T-helper 22 cell (primary cell): ENCODE results near the gene CRIP1.

Experiments used
- DNase-seq: peaks from one replicate; pipeline ENCODE4 v3.0.0-alpha.2; 2020; ENCODE audit warnings: low read depth

The CRIP1 gene

DNA sequence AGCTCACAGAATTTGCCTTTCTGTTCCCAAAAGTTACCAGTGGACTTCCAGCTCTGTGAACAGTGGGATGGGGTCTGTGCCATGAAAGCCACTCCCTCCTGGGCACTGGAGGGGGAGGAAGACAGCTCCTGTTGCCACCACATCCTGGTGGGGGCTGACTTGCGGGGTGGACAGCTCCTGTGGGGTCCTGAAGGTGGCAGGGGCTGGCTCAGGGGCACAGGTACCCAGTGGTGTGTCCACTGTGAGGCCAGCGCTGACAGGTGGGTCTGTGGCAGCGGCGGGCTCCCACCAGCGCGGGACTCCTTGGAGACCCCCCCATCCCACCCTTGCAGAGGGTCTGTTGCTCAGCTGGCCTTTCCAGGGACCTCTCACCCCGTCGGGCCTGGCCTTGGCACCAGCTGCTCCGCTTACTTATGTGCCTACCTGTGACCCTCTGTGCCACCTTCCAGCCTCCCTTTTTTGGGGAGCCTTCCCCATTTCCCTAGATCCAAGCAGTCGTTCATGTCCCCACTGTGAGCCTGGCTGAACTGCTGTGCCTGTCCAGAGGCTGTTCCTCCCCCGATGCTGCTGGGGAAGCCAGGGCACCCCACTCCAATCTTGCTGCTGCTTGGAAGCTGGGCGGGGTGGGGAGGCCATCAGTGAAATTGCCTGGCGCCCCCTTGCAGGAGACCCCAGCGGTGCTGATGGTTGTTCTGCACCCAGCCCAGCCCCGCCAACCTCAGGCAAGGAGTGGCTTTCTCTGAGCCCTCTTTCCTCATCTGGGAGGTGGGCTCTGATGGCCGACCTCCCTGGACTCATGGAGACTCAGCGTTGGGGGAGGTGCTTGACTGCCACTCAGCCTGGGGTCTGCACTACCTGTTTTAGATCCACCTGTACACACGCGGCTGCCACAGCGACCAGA is 6.5 kb downstream of the CRIP1 start:
- no peak for DNase-seq

DNA sequence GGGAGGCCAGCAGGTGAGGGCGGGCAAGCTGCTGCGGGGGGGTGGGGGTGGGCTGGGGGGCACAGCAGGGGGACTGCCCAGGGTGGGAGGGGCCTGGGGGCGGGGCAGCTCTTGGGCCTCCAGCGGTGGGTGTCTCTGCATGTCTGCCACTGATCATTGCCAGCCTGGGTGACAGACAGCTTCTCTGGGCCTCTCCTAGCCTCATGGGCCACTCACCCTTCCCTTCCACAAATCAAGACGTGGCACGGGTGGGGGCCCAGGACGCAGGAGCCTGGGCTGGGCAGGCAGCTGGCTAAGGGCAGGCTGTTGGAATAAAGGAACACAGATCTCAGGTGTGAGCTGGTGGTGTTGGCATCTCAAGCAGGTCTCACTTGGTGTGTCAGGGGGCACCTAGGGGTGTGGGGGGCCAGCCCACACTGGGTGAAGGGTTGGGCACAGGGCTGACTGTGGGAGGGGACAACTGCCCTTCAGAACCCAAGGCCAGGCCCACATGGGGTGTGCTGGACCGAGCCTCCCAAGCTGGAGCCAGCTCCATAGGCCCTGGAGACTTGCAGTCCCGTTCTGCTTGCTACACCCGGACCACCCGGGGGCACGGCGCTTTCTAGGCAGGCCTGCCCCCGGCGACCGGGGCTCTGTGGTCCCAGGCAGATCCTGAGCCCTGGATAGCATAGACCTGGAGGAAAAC is 7.4 kb downstream of the CRIP1 start:
- no peak for DNase-seq

DNA sequence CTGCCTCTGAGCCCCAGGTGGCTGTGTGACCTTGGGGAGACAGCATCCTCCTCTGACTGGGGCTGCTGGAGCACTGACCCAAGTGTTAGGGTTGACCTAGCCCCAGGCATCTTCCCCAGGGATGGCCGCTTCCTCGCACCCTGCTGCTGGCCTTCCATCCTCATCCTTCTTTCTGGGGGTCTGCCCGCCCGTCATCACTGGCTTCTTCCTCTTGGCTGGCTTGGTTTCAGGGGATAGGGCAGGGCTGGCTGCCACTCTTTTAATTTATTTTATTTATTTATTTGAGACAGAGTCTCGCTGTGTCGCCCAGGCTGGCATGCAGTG is 7.9 kb downstream of the CRIP1 start:
- DNase-seq: no peak

DNA sequence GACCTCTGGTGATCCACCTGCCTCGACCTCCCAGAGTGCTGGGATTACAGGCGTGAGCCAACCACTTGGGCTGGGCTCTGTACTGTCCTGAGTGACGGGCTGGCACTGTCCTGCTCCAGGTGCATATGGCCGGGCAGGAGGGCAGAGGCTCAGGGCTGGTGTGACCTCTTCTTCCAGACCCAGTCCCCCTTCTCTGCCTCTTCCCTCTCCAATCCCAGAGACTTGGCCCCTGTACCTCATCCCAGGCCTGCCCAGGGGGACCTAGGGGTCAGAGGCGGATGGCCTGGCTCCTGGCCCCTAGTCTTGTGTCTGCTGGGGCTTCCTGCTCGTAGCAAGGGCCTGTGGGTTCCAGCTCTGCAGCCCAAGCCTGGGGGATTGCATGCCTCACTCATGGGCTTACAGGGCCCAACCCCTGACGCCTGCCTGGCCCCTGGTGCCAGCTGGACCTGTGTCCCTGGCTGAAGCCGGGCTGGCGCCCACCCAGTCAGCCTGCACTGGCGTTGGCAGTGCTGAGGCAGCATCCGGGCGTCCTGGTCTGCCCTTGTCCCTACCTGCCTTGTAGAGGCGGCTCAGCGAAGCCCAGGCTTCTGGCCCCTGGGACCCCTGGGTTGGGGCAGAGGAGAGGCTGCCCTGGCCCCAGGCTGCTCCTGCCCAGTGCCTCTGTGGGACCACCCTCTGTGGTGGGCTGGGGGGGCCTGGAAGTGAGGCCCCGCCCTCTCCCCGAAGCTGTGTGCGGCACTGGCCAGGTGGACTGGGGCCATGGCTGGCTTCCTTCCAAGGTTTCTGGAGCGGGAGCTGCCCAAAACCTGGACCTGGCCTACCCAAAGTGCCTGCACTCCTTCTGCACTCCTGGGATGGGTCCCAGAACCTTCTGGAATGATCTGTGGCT is 8.7 kb downstream of the CRIP1 start:
- DNase-seq: no peak

DNA sequence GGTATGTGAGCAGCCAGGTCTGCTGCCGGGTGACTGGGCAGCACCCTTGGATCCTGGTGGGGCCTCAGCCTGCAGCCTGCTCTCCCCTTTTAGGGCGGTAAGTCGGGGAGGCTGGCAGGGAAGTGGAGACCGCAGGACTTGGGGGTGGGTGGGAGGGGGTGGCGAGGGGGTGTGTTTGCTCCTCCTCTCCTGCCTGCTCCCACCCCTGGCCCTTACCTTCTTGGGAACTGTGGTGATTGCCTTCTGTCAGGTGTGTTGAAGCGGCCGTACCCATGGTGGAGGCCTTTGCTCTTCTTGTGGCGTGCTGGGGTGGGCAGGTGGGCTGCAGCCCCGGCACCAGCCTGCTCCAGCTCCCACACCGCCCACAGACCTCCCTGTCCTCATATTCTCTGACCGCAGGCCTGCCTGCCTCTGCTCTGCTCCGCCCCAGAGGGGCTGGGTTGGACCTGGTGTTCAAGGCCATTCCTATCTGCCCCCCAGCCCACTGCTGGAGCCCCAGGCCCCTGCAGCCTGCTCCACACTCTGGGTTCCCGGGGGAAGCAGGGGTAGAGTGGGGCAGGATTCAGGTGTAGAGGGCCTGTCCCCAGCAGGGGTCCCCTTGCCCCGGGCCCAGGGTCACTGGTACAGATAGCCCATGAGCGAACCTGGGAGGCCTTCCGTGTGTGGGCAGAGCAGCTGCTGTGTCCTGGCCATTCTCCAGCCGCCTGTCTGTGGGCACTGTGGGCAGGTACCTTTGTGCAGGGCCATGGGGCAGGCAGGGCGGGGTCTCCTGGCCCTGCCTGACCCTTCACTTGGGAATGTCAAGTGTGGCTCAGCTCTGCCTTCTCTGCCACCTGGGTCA is 9.5 kb downstream of the CRIP1 start:
- DNase-seq: no peak

DNA sequence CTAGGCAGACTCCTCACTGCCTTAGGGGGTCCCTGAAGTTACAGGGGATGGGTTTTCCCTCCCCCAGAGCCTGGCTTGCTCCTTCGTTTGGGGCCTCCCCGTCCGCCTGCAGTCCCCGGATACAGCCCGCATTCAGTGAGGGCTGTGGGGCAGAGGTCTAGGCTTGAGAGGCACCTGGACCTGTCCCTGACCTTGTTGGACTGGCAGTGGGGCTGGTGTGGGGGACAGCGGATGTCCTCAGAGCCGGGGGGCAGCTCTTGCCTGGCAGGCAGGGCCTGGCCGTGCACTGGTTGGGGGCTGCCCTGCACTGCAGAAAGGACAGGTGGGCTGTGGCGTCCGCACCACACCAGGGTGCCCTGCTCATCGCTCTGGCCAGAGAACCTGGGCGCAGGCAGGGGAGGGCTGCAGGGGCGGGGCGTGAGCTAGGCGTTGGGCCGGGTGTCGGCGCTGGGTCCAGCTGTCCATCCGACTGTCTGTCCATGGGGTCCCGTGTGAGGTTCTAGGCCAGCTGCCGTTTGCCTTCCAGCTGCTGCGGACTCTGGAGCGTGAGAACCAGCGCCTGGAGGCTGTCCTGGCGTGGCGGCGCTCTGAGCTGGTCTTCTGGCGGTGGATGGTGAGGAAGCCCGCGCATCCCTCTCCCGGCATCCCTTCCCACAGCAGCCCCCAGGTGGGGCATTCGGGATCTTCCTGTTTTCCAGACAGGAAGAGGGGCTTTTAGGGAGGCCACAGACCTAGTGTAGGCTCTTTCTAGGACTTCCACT is 10.3 kb downstream of the CRIP1 start:
- no peak for DNase-seq

DNA sequence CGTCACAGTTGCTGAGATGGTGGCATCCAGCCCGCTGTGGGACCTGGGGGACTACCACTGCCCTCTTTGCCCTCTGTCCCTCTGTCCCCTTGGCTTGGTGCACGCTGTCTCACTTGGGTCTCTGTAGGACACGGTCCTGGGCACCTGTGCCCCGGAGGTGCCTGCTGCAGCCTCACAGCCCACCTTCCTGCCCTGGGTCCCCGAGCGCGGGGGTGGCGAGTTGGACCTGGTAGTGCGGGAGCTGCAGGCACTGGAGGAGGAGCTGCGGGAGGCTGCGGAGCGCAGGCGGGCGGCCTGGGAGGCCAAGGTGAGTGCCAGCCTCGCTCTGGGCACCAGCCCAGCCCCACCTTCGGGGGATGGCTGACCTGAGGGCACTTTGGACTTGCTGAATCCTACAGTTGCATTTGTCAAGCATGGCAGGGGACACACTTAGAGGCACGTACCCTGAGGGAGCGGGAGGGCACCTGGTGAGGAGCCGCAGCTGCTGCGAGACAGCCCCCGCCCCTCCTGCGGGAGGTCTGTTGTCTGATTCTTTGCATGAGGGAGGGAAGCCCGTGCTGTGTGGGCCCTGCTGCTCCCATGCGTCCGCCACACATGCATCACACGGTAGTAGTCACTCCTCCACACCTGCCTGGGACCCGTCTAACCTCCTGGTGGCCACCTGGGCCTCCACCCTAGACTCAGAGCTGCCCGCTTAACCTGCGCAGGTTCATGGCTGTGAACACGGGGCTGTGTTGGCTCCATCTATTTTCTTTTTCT is 11.2 kb downstream of the CRIP1 start:
- no peak for DNase-seq

DNA sequence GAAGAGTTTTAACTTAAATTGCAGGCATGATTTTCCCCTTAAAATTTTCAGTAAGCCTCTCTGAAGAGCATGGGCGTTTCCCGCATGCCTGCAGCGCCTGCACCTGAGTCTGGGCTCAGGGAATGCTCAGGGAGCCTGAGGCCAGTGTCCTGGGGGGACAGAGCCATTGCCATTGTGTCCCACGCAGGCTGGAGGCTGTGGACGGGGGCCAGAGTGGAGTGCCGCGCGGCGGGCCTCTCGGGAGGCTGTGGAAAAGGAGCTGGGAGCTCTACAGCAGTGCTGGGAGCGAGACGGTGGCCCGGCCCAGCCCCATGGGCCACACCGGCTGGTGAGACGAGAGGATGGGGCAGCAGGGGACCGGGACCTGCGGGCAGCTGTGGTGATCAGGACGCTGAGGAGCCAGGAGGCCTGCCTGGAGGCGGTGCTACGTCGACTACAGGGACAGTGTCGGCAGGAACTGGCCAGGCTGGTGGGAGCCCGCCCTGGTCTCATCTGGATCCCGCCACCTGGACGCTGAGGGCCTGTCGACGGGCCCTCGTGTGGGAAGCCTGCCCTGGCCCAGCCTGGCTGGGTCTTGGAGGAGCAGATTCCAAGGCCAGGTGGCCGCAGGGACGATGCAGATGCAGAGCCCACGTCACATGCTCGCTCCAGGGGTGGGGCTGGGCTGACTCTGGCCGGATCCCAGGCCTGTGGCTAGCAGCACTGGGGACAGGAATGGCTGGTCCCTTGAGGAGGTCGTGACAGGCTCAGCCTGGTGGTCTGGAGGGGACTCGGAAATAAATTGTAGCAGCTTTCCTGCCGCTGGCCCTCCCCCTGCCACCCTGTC is 12.0 kb downstream of the CRIP1 start:
- DNase-seq: no peak

DNA sequence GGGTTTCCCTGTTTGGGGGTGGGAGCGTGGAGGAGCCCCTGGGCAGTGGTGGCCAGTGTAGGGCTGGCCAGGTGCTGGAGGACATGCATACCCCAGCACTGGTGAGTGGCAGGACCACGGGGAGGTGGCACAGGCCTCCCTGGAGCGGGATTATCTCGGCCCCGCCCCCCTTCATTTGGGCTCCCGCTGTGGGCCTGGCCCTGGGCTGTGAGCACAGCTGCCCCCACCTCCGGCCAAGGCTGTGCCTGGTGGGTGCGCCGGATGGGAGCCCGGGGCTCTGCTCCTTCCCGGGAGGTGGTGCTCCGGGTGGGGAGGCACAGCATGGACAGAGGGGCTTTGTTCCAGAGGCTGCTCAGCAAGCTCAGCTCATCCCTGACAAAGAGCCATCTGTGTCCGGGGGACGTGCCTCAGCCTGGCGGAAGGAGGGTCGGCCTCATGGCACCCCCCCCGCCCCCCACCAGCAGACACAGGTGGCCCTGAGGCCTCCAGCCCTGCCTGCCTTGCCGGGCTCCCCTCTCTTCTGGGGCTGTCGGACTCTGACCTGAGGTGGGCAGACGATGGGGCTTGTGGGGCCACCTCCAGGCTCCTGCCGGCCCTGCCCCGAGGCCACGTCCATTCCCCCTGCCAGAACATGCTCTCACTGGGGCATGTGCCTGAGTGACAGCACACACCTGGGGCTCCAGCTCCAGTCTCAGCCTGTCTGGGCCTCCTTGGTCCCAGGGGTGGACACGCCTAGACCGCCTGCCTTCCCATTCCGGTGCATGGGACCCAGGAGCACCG is 12.8 kb downstream of the CRIP1 start:
- no peak for DNase-seq

DNA sequence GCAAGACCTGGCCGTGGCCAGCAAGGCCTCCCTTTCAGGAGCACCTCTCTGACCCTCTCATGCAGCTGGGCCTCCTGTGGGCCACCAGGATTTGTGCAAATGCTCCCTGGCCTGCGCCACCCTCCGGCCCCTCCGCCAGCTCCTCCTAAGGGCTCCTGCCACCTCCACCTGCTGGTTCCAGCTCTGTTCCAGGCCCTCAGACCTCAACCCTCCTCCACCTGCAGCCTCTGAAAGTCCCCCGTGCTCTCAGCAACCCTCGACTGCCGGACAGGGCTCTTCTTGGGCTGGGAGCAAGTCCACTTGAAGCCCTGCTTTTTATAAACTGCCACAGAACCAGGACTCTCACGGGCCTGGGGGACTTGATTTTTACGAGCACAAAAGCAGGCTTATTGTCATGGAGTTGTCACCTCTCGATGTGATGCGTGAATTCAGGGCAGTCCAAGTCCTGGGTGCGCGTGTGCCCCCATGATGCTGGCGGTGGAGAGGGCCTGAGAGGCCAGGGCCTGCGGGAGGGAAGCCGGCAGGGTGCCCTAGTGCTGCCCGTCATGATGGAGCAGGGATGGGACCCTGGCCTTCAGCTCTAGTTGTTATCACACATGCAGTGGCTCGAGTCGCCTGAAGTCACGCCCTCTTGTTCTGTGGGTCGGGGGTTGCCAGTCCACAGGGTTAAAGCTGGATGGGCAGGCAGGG is 13.5 kb downstream of the CRIP1 start:
- DNase-seq: no peak

DNA sequence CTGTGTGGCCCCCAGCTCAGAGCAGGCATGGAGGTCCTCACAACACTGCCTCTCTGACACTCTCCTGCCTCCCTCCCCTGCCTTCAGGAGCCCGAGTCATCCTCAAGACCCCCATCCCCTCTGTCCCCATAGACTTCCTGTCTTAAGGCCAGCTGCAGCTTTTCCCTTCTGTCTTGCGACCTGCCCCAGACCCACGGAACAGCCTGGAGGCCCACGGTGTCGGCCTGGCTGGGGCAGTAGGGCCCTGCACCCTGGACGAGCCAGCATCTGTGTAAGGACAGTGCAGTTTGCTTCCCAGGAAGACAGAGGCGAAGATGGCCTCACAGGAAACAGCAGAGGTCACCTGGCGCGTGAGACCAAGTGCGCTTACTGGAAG is 14.0 kb downstream of the CRIP1 start:
- DNase-seq: no peak

DNA sequence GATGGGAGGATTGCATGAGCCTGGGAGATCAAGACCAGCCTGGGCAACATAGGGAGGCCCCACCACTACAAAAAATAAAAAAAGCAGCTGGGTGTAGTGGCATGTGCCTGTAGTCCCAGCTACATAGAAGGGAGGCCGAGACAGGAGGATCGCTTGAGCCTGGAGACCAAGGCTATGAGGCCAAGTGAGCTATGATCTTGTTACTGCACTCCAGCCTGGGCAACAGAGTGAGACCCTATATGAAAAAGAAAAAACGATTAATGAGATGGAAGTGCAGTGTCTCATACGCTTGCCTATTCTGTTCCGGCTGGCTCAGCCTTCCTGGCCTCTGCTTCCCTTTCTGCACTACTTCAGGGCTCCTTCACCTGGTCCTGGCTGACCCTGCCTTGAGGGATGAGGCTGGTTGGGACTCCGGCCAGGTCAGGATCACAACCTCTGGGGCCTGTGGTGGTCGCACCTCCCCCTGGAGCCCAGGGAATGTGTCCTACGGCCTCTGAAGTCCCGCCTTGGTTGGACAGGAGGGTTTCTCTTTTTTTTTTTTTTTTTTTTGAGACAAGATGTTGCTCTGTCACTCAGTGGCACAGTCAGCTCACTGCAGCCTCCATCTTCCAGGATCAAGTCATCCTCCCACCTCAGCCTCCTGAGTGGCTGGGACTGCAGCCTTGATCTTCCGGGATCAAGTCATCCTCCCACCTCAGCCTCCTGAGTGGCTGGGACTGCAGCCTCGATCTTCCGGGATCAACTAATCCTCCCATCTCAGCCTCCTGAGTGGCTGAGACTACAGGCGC is 15.0 kb downstream of the CRIP1 start:
- no peak for DNase-seq

DNA sequence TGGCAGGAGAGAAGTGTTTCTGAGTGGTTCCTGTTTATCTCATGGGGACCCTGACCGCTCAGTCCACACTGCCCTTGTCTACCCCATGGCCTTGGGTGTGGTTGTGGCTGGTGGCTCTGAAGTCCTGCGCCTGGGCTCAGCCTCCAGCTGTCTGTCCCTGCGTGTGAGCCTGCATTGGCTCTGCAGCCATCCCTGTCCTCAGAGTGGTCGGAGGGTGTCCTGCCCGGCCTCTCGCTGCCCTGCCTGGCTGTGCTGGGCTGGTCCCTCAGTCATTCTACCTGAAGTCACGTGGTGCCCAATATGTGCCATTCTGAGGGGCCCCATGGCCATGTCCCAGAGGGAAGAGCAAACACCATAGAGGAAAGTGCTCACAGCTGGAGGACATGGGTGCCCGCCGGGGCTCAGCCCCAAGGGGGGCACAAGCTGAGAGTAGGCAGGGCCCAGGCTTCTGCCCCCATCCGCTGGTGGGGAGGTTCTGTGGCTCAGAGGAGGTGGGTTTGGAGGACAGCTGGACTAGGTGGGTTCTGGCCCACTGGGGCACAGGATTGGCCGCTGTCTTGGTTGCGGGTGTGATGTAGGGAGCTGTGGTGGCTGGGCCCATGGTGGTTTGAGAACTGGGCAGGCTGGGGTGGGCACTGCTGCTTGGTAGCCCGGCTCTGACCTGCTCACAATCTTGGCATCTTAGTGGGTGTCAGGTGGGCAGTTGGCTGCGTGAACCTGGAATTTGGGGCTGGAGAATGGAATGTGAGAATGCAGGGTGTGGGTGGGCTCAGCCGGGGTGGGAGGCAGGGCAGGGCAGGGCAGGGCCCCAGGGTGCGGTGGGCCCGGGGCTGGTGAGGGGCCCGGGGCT is 16.0 kb downstream of the CRIP1 start:
- DNase-seq: no peak

DNA sequence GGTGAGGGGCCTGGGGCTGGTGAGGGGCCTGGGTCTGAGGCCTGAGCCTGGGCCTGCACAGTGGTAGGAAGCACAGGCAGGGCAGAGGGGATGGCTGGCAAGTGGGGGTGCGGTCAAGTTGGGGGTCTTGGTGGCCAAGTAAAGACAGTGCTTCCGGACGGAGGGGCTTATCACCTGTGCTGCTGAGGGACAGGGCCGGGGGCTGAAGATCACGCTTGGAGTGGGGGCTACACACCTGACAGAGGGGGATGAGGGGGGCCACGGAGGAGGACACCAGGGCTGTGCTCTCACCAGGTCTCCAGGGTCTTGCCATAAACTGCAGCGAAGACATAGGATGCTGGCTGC is 16.6 kb downstream of the CRIP1 start:
- no peak for DNase-seq

DNA sequence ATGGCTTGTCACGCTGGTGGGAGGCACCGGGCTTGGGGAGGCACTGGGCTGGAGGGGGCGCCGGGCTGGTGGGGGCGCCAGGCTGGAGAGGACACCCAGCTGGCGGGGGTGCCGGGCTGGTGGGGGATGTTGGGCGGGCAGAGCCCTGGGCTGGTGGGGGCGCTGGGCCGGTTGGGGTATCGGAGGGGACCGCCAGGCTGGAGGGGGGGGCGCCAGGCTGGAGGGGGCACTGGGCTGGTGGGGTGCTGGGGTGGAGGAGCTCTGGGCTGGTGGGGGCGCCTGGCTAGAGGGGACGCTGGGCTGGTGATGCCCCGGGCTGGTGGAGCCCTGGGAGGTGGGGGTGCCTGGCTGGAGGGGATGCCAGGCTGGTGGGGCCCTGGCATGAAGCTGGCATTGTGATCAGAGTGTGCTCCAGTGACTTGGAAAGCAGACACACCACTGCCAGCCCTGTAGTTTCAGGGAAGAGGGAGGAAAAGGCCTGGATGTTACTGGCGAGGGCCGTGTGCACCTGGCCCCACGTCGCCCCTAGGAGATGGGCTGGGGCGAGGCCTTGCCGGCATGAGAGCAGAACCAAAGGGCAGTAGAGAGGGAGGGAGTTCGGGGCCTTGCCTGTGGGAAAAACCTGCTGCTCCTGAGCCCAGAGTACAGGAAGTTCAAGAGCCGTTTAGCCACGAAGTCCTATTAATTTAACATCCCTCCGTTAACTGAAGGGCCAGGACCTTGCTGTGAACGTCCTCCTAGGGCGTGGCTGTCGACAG is 17.4 kb downstream of the CRIP1 start:
- DNase-seq: no peak

DNA sequence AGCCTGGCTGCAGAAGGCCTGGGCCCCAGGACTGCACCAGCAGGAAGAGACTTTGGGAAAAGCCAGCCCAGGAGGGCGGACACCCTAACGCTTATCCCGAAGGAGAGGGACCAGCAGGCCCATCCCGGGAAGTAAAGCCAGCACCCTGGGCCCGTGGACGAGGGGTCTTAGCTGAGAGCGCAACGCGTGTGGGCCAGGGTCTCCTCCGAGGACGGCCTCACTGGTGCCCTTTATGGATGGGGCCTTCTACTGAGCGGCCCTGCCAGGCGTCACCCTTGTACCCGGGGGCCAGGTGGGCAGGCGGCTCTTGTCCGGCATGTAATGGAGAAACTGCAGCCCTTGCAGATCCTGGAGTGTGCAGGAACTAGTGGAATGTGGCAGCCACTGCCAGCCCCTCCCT is 18.4 kb downstream of the CRIP1 start:
- no peak for DNase-seq
